Measurements from ENCODE around the gene DENND5A.

DENND5A gene

DNA sequence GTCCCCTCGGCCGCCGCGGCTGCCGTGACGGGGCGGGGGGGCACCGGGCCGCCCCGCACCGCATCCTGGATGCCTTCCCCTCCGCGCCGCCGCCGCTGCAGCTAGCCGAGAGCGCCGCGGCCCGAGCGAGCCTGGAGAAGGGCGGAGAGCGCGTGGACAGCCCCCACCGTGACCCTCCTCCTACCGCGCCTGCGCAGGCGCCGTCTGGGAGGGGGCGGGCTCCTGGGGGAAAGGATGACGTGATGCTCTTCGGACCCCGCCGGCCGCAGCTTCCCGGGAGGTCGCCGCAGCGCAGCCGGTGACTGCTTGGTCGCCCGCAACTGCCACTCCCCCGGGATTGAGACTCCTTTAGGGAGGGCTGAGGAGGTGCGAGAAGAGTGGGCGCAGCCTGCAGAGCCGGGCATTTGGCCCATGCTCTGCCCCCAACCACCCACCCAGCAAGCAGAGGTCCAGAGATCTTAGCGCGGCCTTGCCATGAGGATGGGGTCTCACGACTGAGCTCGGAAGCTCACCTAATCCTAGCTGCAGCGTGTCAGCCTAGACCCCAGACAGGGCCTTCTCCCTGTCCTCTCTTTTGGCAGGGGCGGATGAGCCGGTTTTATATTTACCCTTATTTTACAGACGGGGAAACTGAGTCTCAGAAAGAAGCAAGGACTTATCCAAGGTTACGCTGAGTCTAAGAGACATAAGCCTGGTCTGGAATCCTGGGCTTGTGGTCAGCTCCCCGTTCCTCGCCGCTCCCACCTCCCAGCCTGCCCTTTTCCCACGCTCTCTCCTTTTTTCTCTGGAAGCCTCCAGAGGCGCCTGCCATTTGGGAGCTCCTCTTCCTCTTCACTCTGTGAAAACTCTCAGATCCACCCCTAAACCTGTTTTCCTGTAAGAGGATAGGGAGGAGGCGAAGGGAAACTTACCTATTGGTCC is at the start of gene DENND5A:
Gene DENND5A (minus strand): TSS at position 140 of the 921 bp plus-strand sequence. CDS start 281 bp downstream, outside the sequence.
- no peak for DNase-seq

DNA sequence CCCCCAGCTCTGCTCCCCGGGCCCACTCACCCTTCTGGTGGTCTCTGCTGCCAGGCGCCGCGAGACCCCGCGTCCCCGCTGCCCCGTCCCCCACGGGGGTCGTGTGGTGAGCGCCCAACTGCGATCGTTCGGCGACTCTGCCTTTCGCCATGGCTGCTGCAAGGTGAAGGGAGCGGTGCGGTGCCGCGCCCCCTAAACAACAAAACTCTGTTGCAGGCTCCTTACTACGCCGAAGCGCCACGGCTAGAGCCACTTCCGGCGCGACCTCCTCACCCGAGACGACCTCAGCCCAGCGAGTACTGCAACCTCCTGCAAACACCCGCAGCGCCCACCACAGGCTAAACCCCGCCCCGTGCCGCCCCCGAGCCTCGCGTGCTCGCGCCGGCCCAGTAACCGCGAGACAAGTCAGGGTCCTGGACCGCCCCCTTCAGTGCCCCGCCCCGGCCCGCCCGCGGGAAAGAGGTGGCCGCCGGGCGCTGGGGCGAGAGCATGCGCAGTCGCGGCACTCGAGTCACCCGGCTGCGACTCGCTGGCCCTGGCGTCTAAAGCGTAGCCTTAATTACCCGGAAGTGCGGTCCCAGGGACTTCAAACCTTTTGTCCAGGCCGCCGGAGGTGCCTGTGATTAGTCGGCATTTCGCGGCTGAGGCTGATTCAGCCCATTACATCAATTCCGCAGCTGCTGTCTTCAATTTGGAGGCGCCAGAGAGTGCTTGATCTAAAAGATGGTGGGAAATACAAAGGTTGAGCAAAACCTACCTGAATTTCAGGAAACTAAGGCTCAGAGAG is 49.3 kb upstream of the DENND5A start, which contains the start of gene TMEM41B:
Gene TMEM41B (minus strand): TSS at position 303 of the 787 bp plus-strand sequence. CDS start 152 bp downstream, at position 151.
- DNase-seq: peak; percentile 99

DNA sequence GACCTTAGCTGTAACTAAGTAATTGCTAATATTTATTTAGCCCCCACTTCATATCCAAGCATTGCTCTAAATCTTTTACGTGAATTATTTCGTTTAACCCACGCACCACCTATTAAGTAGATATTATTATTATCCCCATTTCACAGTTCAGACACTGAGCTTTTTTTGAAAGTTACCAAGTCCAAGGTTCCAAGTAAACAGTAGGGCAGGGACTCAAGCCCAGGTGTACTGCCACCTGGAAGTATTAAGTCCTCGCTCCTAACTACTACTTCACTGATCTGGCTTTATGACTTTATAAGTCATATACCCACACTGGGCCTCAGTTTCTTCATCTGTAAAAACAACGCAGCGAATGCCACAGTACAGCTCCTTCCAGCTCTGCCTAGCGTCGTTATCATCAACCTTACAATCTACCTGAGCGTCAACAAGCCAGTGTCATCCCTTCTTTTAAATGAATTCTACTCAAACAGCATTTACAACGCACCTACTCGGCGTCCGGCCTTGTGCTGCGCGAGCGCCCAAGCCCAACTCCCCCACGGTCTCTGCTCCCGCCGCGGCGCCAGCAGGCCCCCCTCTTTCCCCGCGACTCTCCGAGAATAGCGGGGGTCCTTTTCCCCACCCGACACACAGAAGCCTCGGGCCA is 48.6 kb upstream of the DENND5A start:
- DNase-seq: no peak

DNA sequence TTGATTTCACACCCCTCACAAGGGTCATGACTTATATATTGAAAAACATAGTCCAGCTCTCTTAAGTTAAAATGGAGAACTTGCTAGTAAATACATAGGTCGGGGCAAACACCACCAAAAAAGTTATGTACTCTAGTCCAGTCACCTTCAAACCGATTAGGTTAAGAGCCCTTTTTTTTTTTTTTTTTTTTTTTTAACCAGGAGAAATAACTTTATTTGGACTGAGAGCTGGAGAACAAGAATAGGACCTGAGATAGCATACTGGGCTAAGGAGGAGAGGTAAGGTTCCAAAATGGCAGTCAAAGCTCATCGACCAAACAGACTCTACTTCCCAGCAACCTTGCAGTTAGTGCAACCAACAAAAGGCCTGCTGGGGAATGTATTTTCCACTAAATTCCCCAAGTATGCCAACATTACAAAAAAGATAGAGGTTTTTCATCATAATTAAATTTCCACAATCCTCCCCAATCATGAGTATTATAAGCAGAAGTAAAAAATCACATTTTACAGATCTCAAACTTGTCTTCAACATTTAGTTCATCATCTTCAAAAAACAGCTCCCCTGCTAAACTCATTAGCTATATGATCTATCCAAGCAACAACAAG is 45.4 kb upstream of the DENND5A start:
- DNase-seq: no peak

DNA sequence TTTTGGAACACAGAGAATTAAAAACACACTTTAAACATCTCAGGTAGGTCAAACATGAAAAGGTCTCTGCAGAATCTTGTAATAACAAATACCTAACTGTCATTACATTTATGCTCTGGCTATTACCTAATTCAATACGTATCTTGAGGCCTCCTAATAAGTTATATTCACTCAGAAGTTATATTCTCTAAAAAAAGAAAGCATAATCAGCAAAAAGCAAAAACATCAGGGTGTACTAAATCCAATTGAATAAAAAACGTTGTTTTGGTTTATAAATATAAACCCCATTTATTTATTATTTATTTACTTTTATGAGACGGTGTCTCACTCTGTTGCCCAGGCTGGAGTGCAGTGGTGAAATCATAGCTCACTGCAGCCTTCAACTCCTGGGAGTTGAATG is 39.0 kb upstream of the DENND5A start:
- no peak for DNase-seq

DNA sequence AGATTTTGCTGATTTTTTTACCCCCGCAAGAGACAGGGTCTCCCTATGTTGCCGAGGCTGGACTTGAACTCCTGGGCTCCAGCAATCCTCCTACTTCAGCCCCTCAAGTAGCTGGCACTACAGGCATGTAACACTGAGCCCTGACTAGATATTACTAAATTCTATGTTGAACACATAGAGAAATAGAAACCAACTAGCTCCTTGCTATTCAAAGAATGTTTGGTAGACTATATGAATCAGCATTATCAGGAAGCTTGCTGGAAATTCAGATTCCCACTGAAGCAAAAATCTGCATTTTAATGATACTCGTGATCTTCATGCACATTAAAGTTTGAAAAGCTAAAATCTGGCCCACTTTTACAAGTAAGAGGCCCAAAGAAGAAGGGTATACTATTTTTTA is 37.3 kb upstream of the DENND5A start:
- DNase-seq: no peak

DNA sequence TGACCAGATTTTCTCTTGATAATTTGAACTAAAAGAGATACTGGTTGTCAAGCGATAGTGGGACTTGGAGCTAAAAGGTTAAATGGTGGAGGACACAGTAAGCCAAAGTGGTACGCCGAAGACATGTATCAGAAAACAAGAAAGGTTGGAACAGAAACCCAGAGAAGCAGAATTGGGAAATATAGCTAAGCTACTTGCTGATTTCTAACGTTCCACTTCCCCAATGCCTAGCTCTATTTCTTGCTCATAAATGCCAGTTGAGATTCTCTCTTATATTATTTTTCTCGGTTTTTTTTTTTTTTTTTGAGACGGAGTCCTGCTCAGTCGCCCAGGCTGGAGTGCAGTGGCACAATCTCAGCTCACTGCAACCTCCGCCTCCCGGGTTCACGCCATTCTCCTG is 36.6 kb upstream of the DENND5A start:
- DNase-seq: no peak

DNA sequence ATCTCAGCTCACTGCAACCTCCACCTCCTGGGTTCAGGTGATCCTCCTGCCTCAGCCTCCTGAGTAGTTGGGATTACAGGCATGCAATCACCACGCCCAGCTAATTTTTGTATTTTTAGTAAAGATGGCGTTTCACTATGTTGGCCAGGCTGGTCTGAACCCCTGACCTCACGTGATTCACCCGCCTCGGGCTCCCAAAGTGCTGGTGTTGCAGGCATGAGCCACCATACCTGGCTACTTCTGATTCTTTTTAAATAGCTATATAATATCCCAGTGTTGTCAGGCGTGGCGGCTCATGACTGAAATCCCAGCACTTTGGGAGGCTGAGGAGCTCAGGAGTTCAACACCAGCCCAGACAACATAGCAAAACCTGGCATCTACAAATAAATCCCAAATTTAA is 28.5 kb upstream of the DENND5A start:
- DNase-seq: no peak

DNA sequence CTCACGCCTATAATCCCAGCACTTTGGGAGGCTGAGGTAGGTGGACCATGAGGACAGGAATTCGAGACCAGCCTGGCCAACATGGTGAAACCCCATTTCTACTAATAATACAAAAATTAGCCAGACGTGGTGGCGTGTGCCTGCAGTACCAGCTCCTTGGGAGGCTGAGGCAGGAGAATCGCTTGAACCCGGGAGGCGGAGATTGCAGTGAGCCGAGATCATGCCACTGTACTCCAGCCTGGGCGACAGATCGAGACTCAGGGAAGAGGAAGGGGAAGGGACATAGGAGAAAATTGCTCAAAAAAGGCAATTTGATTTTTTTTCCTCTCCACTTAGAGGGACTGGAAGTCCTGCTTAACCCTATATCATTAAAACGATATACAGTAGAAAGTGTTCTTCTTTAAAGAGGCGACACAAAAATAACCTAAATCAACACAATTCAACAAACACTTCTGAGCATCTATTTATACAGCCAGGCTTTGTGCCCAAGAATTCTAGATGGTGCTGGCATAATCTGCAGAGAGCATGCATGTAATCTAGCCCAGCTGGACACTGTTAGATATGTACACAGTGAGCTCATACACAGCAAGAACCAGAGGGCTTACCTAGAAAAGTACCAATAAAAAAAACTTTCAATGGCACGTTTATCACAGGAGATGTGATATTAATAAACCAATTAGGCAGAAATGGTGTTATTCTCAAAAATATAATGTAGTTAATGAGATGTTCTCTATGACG is 20.9 kb upstream of the DENND5A start:
- no peak for DNase-seq

DNA sequence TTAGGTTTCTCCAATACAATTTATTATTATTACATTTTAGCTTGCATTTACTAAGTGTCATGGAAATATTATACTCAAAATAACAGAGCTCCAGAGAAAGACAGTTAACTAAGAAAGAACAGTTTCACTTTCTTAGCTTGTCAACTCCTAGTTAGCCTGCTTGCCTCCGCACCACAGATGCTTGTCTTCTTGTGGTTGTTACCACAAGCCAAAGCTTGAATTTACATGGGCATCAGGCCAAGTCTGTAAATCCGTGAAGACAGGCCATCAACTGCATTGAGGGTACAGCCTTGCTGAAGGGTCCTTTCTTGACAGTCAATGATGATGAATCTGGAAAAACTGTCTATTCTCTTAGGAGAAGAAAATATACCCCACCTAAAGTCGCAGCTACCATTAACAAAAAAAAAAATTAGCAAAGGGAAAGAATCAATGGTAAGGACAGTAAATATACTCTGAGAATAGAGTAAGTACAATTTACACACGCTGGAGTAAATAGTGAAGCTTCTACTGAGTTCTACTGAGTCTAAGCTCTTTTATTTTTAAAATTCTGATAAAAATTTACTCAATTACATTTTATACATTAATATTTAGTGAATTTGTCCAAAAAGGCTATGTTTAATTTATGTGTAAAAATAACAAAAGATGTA is 15.6 kb upstream of the DENND5A start:
- DNase-seq: no peak

DNA sequence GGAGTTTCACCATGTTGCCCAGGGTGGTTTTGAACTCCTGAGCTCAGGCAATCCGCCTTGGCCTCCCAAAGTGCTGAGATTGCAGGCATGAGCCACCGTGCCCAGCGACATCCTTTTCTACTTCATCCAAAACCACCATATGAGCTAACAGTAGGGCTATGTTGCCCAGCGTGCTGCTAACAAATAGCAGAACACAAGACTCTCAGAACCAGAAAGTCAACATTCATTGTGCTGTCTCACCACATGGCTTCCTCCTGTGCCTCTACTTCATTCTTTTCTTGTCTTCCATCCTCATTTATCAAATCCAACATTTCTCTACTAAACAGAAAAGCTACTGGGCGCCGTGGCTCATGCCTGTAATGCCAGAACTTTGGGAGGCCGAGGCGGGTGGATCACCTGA is 12.0 kb upstream of the DENND5A start:
- no peak for DNase-seq

DNA sequence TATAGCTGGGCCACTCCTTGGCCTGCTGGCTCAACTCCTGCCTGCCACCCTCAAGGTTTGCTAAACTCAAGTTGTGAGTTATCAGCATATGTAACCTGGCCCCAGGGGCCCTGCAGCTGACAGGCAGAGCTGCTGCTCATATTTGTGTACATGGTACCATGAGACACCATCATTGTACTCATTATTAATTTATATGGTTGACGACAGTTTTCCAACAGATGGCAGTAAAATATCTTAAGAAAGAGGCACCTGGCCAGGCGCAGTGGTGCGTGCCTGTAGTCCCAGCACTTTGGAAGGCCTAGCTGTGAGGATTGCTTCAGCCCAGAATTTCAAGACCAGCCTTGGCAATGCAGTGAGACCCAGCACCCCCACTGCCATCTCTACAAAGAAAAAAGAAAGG is 11.4 kb upstream of the DENND5A start:
- no peak for DNase-seq

DNA sequence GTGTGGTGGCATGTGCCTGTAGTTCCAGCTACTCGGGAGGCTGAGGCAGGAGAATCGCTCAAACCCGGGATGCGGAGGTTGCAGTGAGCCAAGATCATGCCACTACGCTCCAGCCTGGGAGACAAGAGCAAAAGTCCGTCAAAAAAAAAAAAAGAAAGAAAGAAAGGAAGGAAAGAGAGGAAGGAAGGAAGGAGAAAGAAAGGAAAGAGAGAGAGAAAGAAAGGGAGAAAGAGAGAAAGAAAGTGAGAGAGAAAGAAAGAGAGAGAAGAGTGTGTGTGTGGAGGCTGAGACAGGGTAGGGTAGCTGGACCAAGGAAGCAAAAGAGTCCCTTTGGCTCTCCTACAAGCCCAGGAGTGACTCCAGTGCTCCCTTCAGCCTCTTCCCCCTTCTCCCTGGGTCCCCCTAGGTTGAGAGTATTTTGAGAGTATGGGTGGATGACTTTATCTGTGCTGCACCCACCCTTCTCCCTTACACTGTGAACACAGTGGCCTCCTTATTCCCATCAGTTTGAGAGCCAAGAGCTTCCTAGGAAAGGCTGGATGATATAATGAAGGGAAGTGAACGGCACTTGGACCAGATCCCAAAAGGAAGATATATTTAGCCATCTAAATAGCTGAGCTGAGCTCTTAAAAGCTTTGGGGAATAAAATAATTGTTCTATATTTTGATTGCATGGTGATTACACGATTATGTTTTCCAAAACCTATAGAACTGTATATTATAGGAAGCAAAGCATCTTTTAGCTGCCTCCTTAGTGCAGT is 9.5 kb upstream of the DENND5A start:
- DNase-seq: no peak

DNA sequence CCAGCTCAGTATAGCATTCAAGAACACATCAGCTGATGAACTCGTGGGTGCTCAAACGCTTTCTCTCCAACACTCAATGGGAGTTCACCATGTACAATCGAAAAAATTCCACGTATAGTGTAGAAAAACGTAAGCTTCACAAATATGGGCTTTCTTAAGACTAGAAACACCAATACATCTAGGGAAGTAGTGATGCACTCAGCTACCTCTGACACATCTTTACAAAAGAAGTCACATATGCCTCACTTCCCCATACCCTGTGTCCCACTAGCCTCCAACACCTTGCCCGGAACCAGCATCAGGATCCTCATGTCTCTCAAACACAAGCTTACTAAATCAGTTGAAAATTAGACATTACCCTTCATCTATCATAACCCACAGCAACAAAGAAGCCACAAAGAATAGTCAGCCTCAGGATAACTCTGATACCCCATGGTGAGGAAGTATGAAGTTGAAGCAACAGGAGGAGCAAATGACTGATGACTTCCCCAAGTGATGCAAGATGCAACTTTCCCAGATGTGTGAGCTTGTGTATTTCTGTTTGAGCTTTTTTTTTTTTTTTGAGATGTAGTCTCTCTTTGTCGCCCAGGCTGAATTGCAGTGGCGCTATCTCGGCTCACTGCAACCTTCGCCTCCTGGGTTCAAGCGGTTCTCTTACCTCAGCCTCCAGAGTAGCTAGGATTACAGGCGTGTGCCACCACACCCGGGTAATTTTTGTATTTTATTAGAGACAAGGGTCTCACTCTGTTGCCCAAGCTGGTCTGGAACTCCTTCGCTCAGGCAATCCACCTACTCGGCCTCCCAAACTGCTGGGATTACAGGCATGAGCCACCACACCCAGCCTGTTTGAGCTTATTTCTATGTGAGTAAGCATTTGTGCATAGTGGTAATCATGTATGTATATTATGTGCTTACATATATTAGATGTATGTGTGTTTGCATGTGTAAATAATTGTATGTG is 8.5 kb upstream of the DENND5A start:
- no peak for DNase-seq

DNA sequence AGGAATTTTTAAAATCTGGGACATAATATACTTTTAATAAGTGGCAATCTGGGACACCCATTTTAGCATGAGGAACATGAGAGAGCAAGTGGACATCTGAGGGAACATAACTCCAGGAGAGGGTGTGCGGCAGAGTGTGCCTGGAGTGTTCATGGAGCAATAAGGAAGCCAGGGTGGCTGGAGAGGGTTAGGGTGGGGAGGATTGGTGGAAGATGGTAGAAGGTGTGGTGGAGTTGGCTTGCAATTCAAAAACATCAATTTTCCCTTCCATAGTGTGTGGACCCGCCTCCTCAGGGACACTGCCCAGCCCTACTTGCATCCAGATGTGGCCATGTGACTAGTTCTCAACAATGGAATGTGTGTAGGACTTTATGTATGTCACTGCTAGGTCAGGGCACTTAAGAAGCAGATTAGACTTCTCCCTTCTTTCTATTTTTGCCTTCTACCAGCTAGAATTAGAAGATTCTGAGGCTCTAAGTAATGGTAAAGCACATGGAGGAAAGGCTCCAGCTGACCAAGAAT is 4.4 kb upstream of the DENND5A start:
- DNase-seq: no peak

DNA sequence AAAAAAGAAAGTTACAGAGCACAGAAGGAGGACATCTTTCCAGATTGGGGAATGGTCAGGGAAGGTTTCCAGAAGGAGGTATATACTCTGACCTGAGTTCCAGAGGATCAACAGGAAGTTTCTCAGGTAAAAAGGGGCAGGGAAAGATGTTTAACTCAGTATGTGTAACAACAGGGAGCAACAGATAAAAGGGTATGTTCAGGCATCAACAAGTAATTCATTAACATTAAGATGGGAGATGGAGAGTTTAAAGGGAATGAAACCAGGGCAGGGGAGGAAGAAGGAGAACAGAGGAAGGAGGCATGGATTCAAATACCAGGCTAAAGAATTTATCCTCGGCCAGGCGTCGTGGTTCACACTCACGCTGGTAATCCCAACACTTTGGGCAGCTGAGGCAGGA is 2.5 kb upstream of the DENND5A start:
- DNase-seq: no peak

DNA sequence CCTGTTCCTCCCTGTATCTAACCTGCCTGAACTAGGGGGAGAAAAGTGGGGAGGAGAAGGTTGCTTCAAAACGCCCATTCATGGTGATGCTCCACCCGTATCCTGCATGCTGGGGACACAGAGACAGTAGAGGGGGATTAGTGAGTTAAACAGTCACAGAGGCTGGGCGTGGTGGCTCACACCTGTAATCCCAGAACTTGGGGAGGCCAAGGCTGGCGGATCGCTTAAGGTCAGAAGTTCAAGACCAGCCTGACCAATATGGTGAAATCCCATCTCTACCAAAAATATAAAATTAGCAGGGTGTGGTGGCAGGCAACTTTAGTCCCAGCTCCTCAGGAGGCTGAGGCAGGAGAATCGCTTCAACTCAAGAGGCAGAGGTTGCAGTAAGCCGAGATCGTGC is 1.8 kb upstream of the DENND5A start:
- no peak for DNase-seq

DNA sequence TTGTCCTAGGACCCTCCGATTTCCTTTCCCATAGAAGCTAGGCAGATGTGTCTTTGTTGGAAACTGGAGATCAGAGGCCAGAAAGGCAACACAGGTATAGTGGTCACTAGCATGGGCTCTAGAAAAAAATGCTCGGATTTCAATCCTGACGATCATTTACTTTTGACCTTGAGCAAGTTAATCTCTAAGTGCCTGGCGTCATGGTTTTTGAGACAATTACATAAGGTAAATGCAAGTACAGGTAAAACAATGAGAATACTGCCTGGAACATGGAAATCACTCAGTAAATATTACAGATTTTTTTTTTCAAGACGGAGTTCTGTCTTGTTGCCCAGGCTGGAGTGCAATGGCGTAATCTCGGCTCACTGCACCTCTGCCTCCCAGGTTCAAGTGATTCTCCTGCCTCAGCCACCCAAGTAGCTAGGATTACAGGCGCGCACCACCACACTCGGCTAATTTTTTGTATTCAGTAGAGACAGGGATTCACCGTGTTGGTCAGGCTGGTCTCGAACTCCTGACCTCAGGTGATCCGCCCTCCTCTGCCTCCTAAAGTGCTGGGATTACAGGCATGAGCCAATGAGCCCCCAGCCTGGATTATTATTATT is 1.1 kb upstream of the DENND5A start:
- DNase-seq: no peak
